CD8-positive, alpha-beta memory T cell (primary cell): ENCODE results near the gene CBX1. TPM values are rescaled to one million over a fixed set of nuclear protein-coding genes. Genes with fewer than 3 reads are reported as not detected.

Source experiments
- CTCF ChIA-PET: fragments of 350-600 bp; sonication (Branson Sonifier 250); formaldehyde crosslinking; loops from one replicate; lab custom pipeline; 2021; ENCODE audit warnings: antibody characterized with exemption; lab: Charles Lee
- POLR2A ChIA-PET: fragments of 350-600 bp; sonication (Branson Sonifier 250); formaldehyde crosslinking; loops from one replicate; lab custom pipeline; 2021; ENCODE audit warnings: antibody characterized with exemption; lab: Charles Lee
- DNase-seq, 5 donors: peaks; one replicate each; pipeline versions ENCODE4 v3.0.0 to v3.0.0-alpha.2; 2020 to 2022; ENCODE audit warnings: mixed read lengths in 1 of 5
- H3K27ac ChIP-seq: one replicate; pipeline ENCODE4 v1.7.0; 2013; ENCODE audit warnings: low read depth, mild to moderate bottlenecking, low read length, moderate library complexity
- H3K27me3 ChIP-seq: 2 replicates; pipeline ENCODE4 v1.7.0; 2013; ENCODE audit warnings: low read length, mild to moderate bottlenecking; ENCODE audit not compliant: insufficient read depth, poor library complexity, severe bottlenecking
- H3K36me3 ChIP-seq: 2 replicates; pipeline ENCODE4 v1.7.0; 2013; ENCODE audit warnings: mild to moderate bottlenecking, low read length, moderate library complexity; ENCODE audit not compliant: insufficient read depth
- H3K4me1 ChIP-seq: 2 replicates; pipeline ENCODE4 v1.7.0; 2013; ENCODE audit warnings: mild to moderate bottlenecking, low read length, moderate library complexity; ENCODE audit not compliant: insufficient read depth
- H3K4me3 ChIP-seq: 2 replicates; pipeline ENCODE4 v1.7.0; 2013; ENCODE audit warnings: mild to moderate bottlenecking, low read length
- H3K9me3 ChIP-seq: 2 replicates; pipeline ENCODE4 v1.7.0; 2013; ENCODE audit warnings: mild to moderate bottlenecking, low read length
- H3K27ac Mint-ChIP-seq, 8 donors: one replicate each; pipeline ENCODE4 v1.8.0; 2020 to 2021; ENCODE audit warnings: mixed read lengths in 8 of 8, mild to moderate bottlenecking in 6 of 8, inconsistent platforms in 3 of 8, moderate library complexity in 3 of 8
- H3K27me3 Mint-ChIP-seq, 2 donors: one replicate each; pipeline ENCODE4 v1.8.0; 2020 to 2021; ENCODE audit warnings: mixed read lengths in 2 of 2, mild to moderate bottlenecking in 1 of 2, moderate library complexity in 1 of 2
- H3K36me3 Mint-ChIP-seq, 3 donors: one replicate each; pipeline ENCODE4 v1.8.0; 2020 to 2021; ENCODE audit warnings: mixed read lengths in 3 of 3, inconsistent platforms in 1 of 3, mild to moderate bottlenecking in 1 of 3
- H3K4me1 Mint-ChIP-seq, 3 donors: one replicate each; pipeline ENCODE4 v1.8.0; 2020 to 2021; ENCODE audit warnings: mixed read lengths in 3 of 3, inconsistent platforms in 1 of 3, mild to moderate bottlenecking in 1 of 3
- H3K4me3 Mint-ChIP-seq, 7 donors: one replicate each; pipeline ENCODE4 v1.8.0; 2020 to 2021; ENCODE audit warnings: mixed read lengths in 7 of 7, mild to moderate bottlenecking in 6 of 7, moderate library complexity in 4 of 7, inconsistent platforms in 2 of 7
- H3K9me3 Mint-ChIP-seq, 5 donors: one replicate each; pipeline ENCODE4 v1.8.0; 2020 to 2022; ENCODE audit warnings: mixed read lengths in 5 of 5, mild to moderate bottlenecking in 3 of 5, moderate library complexity in 2 of 5, inconsistent platforms in 1 of 5
- polyA plus RNA-seq: library from polyadenylated mRNA; unstranded; fragments of 300-500 nt; fragmentation: Illumina TruSeq; gene quantifications from one replicate; pipeline ENCODE4 v1.2.3, GENCODE V29; 2021
- total RNA-seq, 2 experiments: library from RNA; stranded (reverse); gene quantifications; one replicate each; pipeline ENCODE4 v1.2.3, GENCODE V29; 2021

CBX1 gene
- total and polyA plus RNA-seq, 3 experiments from 2014 or later: 21.1 to 65.1 (median 63.1) TPM

DNA sequence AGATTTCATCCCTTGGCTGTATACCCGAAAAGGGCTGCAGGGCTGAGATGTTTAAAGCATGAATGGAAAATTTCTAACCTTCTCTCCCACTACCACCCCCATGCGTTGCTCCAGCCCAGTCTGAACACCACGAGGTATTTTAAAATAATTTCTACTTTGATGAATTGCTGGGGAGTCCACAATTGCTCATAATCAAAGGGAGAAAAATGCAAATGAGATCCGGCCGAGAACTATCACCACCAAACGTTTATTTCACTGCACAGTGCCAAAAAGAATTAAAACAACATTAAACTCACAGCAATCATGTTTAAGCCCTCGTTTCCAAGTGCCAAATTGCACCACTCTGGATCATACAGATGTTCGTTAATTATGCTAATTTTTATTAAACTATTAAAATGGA is 43.0 kb upstream of the CBX1 start:
- no peak overlapping the region for H3K4me3 ChIP-seq
- peaks cover 0 to 81% (median 13%) of the 10 kb centered on the region in 3 donors for H3K36me3 Mint-ChIP-seq
- no peaks in the 10 kb centered on the region for H3K27me3 ChIP-seq
- peaks cover 29% of the 10 kb centered on the region for H3K36me3 ChIP-seq
- no peaks in the 10 kb centered on the region for H3K9me3 ChIP-seq
- no peak overlapping the region for H3K4me3 Mint-ChIP-seq
- H3K27ac ChIP-seq: no peak overlapping the region
- POLR2A ChIA-PET: no interaction called here
- peaks cover 0 to 4% of the 10 kb centered on the region in 2 donors for H3K27me3 Mint-ChIP-seq
- no peaks in the 10 kb centered on the region for H3K9me3 Mint-ChIP-seq
- H3K4me1 ChIP-seq: no peaks in the 10 kb centered on the region
- peaks cover 13 to 25% (median 25%) of the 10 kb centered on the region in 3 donors for H3K4me1 Mint-ChIP-seq
- CTCF ChIA-PET: interaction anchor here (1.1 kb wide), 1 partner anchor 119 kb away, joined by 3 read pairs; no protein-coding TSS in a partner anchor
- H3K27ac Mint-ChIP-seq: peak overlapping the region in 5 of 8 donors; percentile 3 to 63 (median 20)
- no peak for DNase-seq

DNA sequence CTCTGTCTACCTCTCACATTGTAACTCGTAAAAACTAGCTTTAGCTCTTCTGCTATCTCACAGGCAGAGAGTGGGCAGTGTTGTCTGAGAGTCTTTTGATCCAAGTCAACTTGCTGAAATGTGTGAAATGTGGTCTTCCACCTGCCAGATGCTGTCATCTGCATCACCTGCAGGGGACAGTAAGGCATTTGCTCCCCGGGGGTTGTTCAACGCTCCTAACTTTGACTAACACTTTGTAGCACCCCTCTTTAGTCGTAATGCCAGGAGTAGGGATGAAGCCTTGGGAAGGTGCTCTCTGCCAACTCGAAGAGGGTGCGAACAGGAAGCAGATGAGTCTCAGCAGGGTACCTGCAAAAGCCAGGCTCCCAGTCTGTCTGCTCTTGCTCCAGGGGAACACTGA is 42.4 kb upstream of the CBX1 start:
- peaks cover 25% of the 10 kb centered on the region for H3K36me3 ChIP-seq
- ChIA-PET POLR2A (no interaction called here), CTCF (interaction anchor here (0.7 to 1.1 kb wide), 4 partner anchors 19 to 1423 kb away, joined by 3 to 4 read pairs (median 3); no protein-coding TSS in a partner anchor)
- peaks cover 13 to 25% (median 25%) of the 10 kb centered on the region in 3 donors for H3K4me1 Mint-ChIP-seq
- H3K27me3 Mint-ChIP-seq: peaks cover 0 to 4% of the 10 kb centered on the region in 2 donors
- peak in 1 of 5 donors; percentile 26 for DNase-seq
- no peaks in the 10 kb centered on the region for H3K27me3 ChIP-seq
- no peak overlapping the region for H3K27ac ChIP-seq
- no peaks in the 10 kb centered on the region for H3K4me1 ChIP-seq
- H3K9me3 Mint-ChIP-seq: no peaks in the 10 kb centered on the region
- no peaks in the 10 kb centered on the region for H3K9me3 ChIP-seq
- peak overlapping the region in 1 of 7 donors; percentile 22 for H3K4me3 Mint-ChIP-seq
- peaks cover 0 to 77% (median 13%) of the 10 kb centered on the region in 3 donors for H3K36me3 Mint-ChIP-seq
- H3K4me3 ChIP-seq: no peak overlapping the region
- peak overlapping the region in 5 of 8 donors; percentile 20 to 82 (median 62) for H3K27ac Mint-ChIP-seq

- H3K4me3 ChIP-seq: no peak overlapping the region
- Mint-ChIP-seq H3K27me3 (peaks cover 0 to 3% of the 10 kb centered on the region in 2 donors), H3K9me3 (no peaks in the 10 kb centered on the region), H3K4me3 (no peak overlapping the region), H3K4me1 (peaks cover 12 to 16% (median 15%) of the 10 kb centered on the region in 3 donors), H3K27ac (peak overlapping the region in 6 of 8 donors; percentile 4 to 55 (median 18)), H3K36me3 (peaks cover 0 to 67% (median 12%) of the 10 kb centered on the region in 3 donors)
- no peaks in the 10 kb centered on the region for H3K4me1 ChIP-seq
- POLR2A ChIA-PET: no interaction called here
- no peak for DNase-seq
- no peaks in the 10 kb centered on the region for H3K27me3 ChIP-seq
- H3K9me3 ChIP-seq: no peaks in the 10 kb centered on the region
- H3K27ac ChIP-seq: no peak overlapping the region
- CTCF ChIA-PET: interaction anchor here (1.0 kb wide), 1 partner anchor 114 kb away, joined by 3 read pairs; no protein-coding TSS in a partner anchor
- H3K36me3 ChIP-seq: peaks cover 12% of the 10 kb centered on the region
Observed at GRCh38 chr17:48139944-48140343, 38.7 kb upstream of the CBX1 start.

GRCh38 chr17:48137656-48138055 is 36.4 kb upstream of the CBX1 start:
- Histone ChIP-seq H3K4me3 (no peak overlapping the region), H3K27me3 (no peaks in the 10 kb centered on the region), H3K27ac (no peak overlapping the region), H3K36me3 (peaks cover 12% of the 10 kb centered on the region), H3K4me1 (no peaks in the 10 kb centered on the region), H3K9me3 (no peaks in the 10 kb centered on the region)
- H3K4me3 Mint-ChIP-seq: no peak overlapping the region
- peaks cover 0 to 63% (median 15%) of the 10 kb centered on the region in 3 donors for H3K36me3 Mint-ChIP-seq
- DNase-seq: no peak
- H3K4me1 Mint-ChIP-seq: peaks cover 0 to 4% (median 0%) of the 10 kb centered on the region in 3 donors
- peaks cover 0 to 3% of the 10 kb centered on the region in 2 donors for H3K27me3 Mint-ChIP-seq
- ChIA-PET POLR2A (no interaction called here), CTCF (interaction anchor here (0.7 kb wide), 1 partner anchor 22 kb away, joined by 3 read pairs; no protein-coding TSS in a partner anchor)
- peak overlapping the region in 5 of 8 donors; percentile 17 to 78 (median 59) for H3K27ac Mint-ChIP-seq
- no peaks in the 10 kb centered on the region for H3K9me3 Mint-ChIP-seq

DNA sequence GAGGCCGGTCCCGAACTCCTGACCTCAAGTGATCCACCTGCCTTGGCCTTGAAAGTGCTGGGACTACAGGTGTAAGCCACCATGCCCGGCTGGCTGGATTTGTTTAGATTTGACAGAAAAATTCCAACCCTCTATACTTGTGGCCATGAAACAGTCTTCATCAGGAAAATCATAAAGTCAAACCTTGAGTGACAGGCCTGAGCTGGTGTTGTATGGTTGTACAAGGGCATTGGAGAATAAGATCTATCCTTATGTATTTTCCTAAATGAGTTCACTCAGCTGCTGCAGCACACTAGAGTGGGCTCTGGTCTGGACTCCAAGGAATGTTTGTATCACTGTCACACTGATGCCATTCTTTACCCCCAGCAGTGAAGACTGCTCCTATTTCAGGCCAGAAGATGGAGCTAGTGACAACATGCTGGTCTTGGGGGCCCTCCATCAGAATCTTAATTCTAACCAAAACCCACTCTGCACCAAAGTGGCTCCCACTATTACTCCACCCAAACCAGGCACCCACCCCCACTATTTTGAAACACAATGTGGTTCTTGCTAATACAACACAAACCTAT is 33.7 kb upstream of the CBX1 start:
- Mint-ChIP-seq H3K4me3 (no peak overlapping the region), H3K27ac (peak overlapping the region in 4 of 8 donors; percentile 9 to 47 (median 32)), H3K27me3 (peaks cover 0 to 3% of the 10 kb centered on the region in 2 donors), H3K9me3 (no peaks in the 10 kb centered on the region), H3K36me3 (peaks cover 0 to 55% (median 9%) of the 10 kb centered on the region in 3 donors), H3K4me1 (peaks cover 0 to 4% (median 0%) of the 10 kb centered on the region in 3 donors)
- Histone ChIP-seq H3K4me1 (no peaks in the 10 kb centered on the region), H3K27ac (no peak overlapping the region), H3K36me3 (peaks cover 11% of the 10 kb centered on the region), H3K9me3 (no peaks in the 10 kb centered on the region), H3K27me3 (no peaks in the 10 kb centered on the region), H3K4me3 (no peak overlapping the region)
- ChIA-PET POLR2A (no interaction called here), CTCF (interaction anchor here (1.2 to 1.5 kb wide), 3 partner anchors 12 to 73 kb away, joined by 3 read pairs; partner anchors contain the start of gene CBX1)
- no peak for DNase-seq

GRCh38 chr17:48132385-48132784 is 31.1 kb upstream of the CBX1 start:
- no peak overlapping the region for H3K4me3 Mint-ChIP-seq

DNA sequence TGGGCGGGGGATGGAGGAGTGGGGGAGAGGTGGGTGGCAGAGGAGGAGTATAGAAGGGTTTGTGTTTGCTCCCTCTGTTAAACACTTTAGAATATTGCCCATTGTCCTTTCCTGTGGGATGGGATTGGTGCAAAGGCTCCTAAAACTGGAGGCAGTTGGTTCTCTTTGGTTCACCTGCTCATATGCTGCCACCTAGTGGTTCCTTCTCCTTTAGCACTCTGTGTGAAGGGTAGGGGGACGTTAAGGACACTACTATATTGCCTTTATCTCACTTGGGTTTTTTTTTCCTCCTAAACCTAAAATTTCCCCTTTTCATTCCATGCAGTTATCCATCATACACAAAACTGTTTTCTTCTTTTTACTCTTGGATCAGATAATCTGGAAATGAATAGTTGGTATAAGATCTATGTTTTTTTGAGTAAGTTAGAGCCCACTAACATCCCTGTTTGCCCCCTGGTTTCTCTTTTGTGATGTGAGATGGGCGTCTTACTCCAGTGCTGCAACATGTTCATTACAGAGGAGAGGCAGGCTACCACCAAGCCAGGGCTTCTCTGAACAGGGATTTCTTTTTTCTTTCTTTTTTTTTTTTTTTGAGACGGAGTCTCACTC is 30.0 kb upstream of the CBX1 start:
- Mint-ChIP-seq H3K27me3 (no peaks in the 10 kb centered on the region), H3K36me3 (peaks cover 0 to 42% (median 2%) of the 10 kb centered on the region in 3 donors), H3K27ac (peak overlapping the region in 7 of 8 donors; percentile 10 to 86 (median 34)), H3K4me3 (no peak overlapping the region), H3K4me1 (peaks cover 0 to 1% (median 0%) of the 10 kb centered on the region in 3 donors), H3K9me3 (no peaks in the 10 kb centered on the region)
- Histone ChIP-seq H3K27me3 (no peaks in the 10 kb centered on the region), H3K9me3 (no peaks in the 10 kb centered on the region), H3K4me3 (no peak overlapping the region), H3K27ac (no peak overlapping the region), H3K4me1 (no peaks in the 10 kb centered on the region), H3K36me3 (peaks cover 10% of the 10 kb centered on the region)
- ChIA-PET POLR2A (no interaction called here), CTCF (interaction anchor here (0.7 to 6.0 kb wide), 9 partner anchors 10 to 240 kb away, joined by 3 to 40 read pairs (median 3); no protein-coding TSS in a partner anchor)
- peak; percentile 10 to 61 (median 35) for DNase-seq

More at GRCh38 chr17:48132385-48132784, 31.1 kb upstream of the CBX1 start:
- Mint-ChIP-seq H3K27ac (peak overlapping the region in 4 of 8 donors; percentile 11 to 72 (median 29)), H3K36me3 (peaks cover 0 to 41% (median 6%) of the 10 kb centered on the region in 3 donors), H3K9me3 (no peaks in the 10 kb centered on the region), H3K27me3 (no peaks in the 10 kb centered on the region), H3K4me1 (peaks cover 0 to 1% (median 0%) of the 10 kb centered on the region in 3 donors)
- H3K4me1 ChIP-seq: no peaks in the 10 kb centered on the region
- H3K9me3 ChIP-seq: no peaks in the 10 kb centered on the region
- peaks cover 12% of the 10 kb centered on the region for H3K36me3 ChIP-seq
- no peak overlapping the region for H3K27ac ChIP-seq
- ChIA-PET POLR2A (interaction anchor here (0.6 kb wide), 1 partner anchor 124 kb away, joined by 3 read pairs; no protein-coding TSS in a partner anchor), CTCF (interaction anchor here (0.6 to 6.0 kb wide), 4 partner anchors 41 to 106 kb away, joined by 3 to 40 read pairs (median 14); no protein-coding TSS in a partner anchor)
- H3K27me3 ChIP-seq: no peaks in the 10 kb centered on the region
- DNase-seq: no peak
- no peak overlapping the region for H3K4me3 ChIP-seq
